ENCODE measurements around the gene SEMA5A.

Gene SEMA5A

GRCh38 chr5:9395706-9396105 lies 150.2 kb downstream of the SEMA5A start:
- no peak for DNase-seq (ENCODE audit: low spot score)

GRCh38 chr5:9394221-9394620 lies 151.7 kb downstream of the SEMA5A start:
- no peak for DNase-seq (ENCODE audit: low spot score)

- no peak for DNase-seq (ENCODE audit: low spot score)
These were observed 153.2 kb downstream of the SEMA5A start for GRCh38 chr5:9392625-9393024.

GRCh38 chr5:9391080-9391479 lies 154.8 kb downstream of the SEMA5A start:
- no peak for DNase-seq (ENCODE audit: low spot score)

- no peak for DNase-seq (ENCODE audit: low spot score)
These were observed 155.8 kb downstream of the SEMA5A start for GRCh38 chr5:9390113-9390512.

GRCh38 chr5:9388941-9389674 lies 156.8 kb downstream of the SEMA5A start:
- no peak for DNase-seq (ENCODE audit: low spot score)

GRCh38 chr5:9387879-9388278 lies 158.0 kb downstream of the SEMA5A start:
- no peak for DNase-seq (ENCODE audit: low spot score)

GRCh38 chr5:9386945-9387344 lies 158.9 kb downstream of the SEMA5A start:
- no peak for DNase-seq (ENCODE audit: low spot score)

GRCh38 chr5:9382522-9382921 lies 163.4 kb downstream of the SEMA5A start:
- DNase-seq (ENCODE audit: low spot score): no peak

GRCh38 chr5:9381464-9381863 lies 164.4 kb downstream of the SEMA5A start:
- DNase-seq (ENCODE audit: low spot score): no peak

GRCh38 chr5:9380109-9380508 lies 165.8 kb downstream of the SEMA5A start:
- DNase-seq (ENCODE audit: low spot score): no peak

- no peak for DNase-seq (ENCODE audit: low spot score)
These were observed 169.3 kb downstream of the SEMA5A start for GRCh38 chr5:9376363-9377117.

GRCh38 chr5:9375756-9376155 lies 170.1 kb downstream of the SEMA5A start:
- DNase-seq (ENCODE audit: low spot score): no peak

GRCh38 chr5:9374025-9374424 lies 171.8 kb downstream of the SEMA5A start:
- no peak for DNase-seq (ENCODE audit: low spot score)

GRCh38 chr5:9373571-9373970 lies 172.3 kb downstream of the SEMA5A start:
- DNase-seq (ENCODE audit: low spot score): no peak

GRCh38 chr5:9370256-9370655 lies 175.6 kb downstream of the SEMA5A start:
- DNase-seq (ENCODE audit: low spot score): no peak

GRCh38 chr5:9365512-9365911 lies 180.4 kb downstream of the SEMA5A start:
- no peak for DNase-seq (ENCODE audit: low spot score)

- no peak for DNase-seq (ENCODE audit: low spot score)
These were observed 182.4 kb downstream of the SEMA5A start for GRCh38 chr5:9363449-9363848.

- DNase-seq (ENCODE audit: low spot score): no peak
These were observed 182.8 kb downstream of the SEMA5A start for GRCh38 chr5:9363026-9363425.

- no peak for DNase-seq (ENCODE audit: low spot score)
These were observed 183.3 kb downstream of the SEMA5A start for GRCh38 chr5:9362600-9362999.

GRCh38 chr5:9361835-9362234 lies 184.0 kb downstream of the SEMA5A start:
- DNase-seq (ENCODE audit: low spot score): no peak

- no peak for DNase-seq (ENCODE audit: low spot score)
These were observed 186.8 kb downstream of the SEMA5A start for GRCh38 chr5:9358961-9359685.

- no peak for DNase-seq (ENCODE audit: low spot score)
These were observed 189.5 kb downstream of the SEMA5A start for GRCh38 chr5:9356351-9356825.
